Activated naive CD8-positive, alpha-beta T cell treated with anti-CD3 and anti-CD28 coated beads for 36 hours (primary cell): ENCODE results near the gene CAPZA2. TPM values are rescaled to one million over a fixed set of nuclear protein-coding genes. Genes with fewer than 3 reads are reported as not detected.
A peak's percentile ranks its signal among the peaks of the same experiment; 100 is the strongest.

Experiments used
- DNase-seq: peaks from one replicate; pipeline ENCODE4 v3.0.0; 2021
- H3K27ac Mint-ChIP-seq: one replicate; pipeline ENCODE4 v1.8.0; 2022; ENCODE audit warnings: mild to moderate bottlenecking, moderate library complexity, mixed read lengths
- H3K27me3 Mint-ChIP-seq: one replicate; pipeline ENCODE4 v1.8.0; 2022; ENCODE audit warnings: mild to moderate bottlenecking, mixed read lengths
- H3K36me3 Mint-ChIP-seq: one replicate; pipeline ENCODE4 v1.8.0; 2021; ENCODE audit warnings: mild to moderate bottlenecking, mixed read lengths
- H3K4me1 Mint-ChIP-seq: one replicate; pipeline ENCODE4 v1.8.0; 2021; ENCODE audit warnings: mixed read lengths
- H3K4me3 Mint-ChIP-seq: one replicate; pipeline ENCODE4 v1.8.0; 2022; ENCODE audit warnings: mild to moderate bottlenecking, moderate library complexity, mixed read lengths
- H3K9me3 Mint-ChIP-seq: one replicate; pipeline ENCODE4 v1.8.0; 2022; ENCODE audit warnings: mixed read lengths
- total RNA-seq, 2 experiments: library from RNA; stranded (reverse); gene quantifications; one replicate each; pipeline ENCODE4 v1.2.3, GENCODE V29; 2021

CAPZA2 gene
- total RNA-seq, 2 experiments from 2014 or later: 158 to 177 TPM

- DNase-seq: no peak
- Mint-ChIP-seq H3K4me1 (peaks cover 5% of the 10 kb centered on the region), H3K27me3 (peaks cover 21% of the 10 kb centered on the region), H3K9me3 (no peaks in the 10 kb centered on the region), H3K4me3 (no peak overlapping the region), H3K36me3 (no peaks in the 10 kb centered on the region), H3K27ac (no peak overlapping the region)
These were observed 20.0 kb upstream of the CAPZA2 start for GRCh38 chr7:116842371-116842770.

- DNase-seq: no peak
- H3K4me3 Mint-ChIP-seq: peak overlapping the region; percentile 11
- peaks cover 22% of the 10 kb centered on the region for H3K27me3 Mint-ChIP-seq
- H3K4me1 Mint-ChIP-seq: peaks cover 5% of the 10 kb centered on the region
- H3K27ac Mint-ChIP-seq: no peak overlapping the region
- no peaks in the 10 kb centered on the region for H3K36me3 Mint-ChIP-seq
- no peaks in the 10 kb centered on the region for H3K9me3 Mint-ChIP-seq
These were observed 19.0 kb upstream of the CAPZA2 start for GRCh38 chr7:116843378-116843777.

GRCh38 chr7:116851175-116851574 is 11.2 kb upstream of the CAPZA2 start:
- no peaks in the 10 kb centered on the region for H3K36me3 Mint-ChIP-seq
- DNase-seq: no peak
- H3K4me3 Mint-ChIP-seq: no peak overlapping the region
- H3K27me3 Mint-ChIP-seq: peaks cover 24% of the 10 kb centered on the region
- no peaks in the 10 kb centered on the region for H3K4me1 Mint-ChIP-seq
- H3K9me3 Mint-ChIP-seq: no peaks in the 10 kb centered on the region
- H3K27ac Mint-ChIP-seq: no peak overlapping the region

GRCh38 chr7:116851671-116852070 is 10.7 kb upstream of the CAPZA2 start:
- Mint-ChIP-seq H3K27me3 (peaks cover 24% of the 10 kb centered on the region), H3K9me3 (no peaks in the 10 kb centered on the region), H3K27ac (no peak overlapping the region), H3K4me1 (no peaks in the 10 kb centered on the region), H3K36me3 (no peaks in the 10 kb centered on the region), H3K4me3 (no peak overlapping the region)
- no peak for DNase-seq

GRCh38 chr7:116854132-116854531 is 8.3 kb upstream of the CAPZA2 start:
- Mint-ChIP-seq H3K4me3 (no peak overlapping the region), H3K27me3 (peaks cover 32% of the 10 kb centered on the region), H3K9me3 (no peaks in the 10 kb centered on the region), H3K27ac (no peak overlapping the region), H3K4me1 (no peaks in the 10 kb centered on the region), H3K36me3 (no peaks in the 10 kb centered on the region)
- DNase-seq: no peak

GRCh38 chr7:116857052-116857451 is 5.3 kb upstream of the CAPZA2 start:
- peaks cover 5% of the 10 kb centered on the region for H3K4me1 Mint-ChIP-seq
- DNase-seq: no peak
- no peaks in the 10 kb centered on the region for H3K9me3 Mint-ChIP-seq
- H3K4me3 Mint-ChIP-seq: no peak overlapping the region
- H3K27me3 Mint-ChIP-seq: peaks cover 34% of the 10 kb centered on the region
- H3K36me3 Mint-ChIP-seq: no peaks in the 10 kb centered on the region
- H3K27ac Mint-ChIP-seq: no peak overlapping the region

- H3K4me1 Mint-ChIP-seq: peaks cover 12% of the 10 kb centered on the region
- no peak overlapping the region for H3K27ac Mint-ChIP-seq
- peaks cover 3% of the 10 kb centered on the region for H3K36me3 Mint-ChIP-seq
- DNase-seq: no peak
- H3K9me3 Mint-ChIP-seq: no peaks in the 10 kb centered on the region
- peaks cover 34% of the 10 kb centered on the region for H3K27me3 Mint-ChIP-seq
- no peak overlapping the region for H3K4me3 Mint-ChIP-seq
These were observed 3.1 kb upstream of the CAPZA2 start for GRCh38 chr7:116859323-116859722.

GRCh38 chr7:116861717-116862116 is 670 bp upstream of the CAPZA2 start:
- peaks cover 5% of the 10 kb centered on the region for H3K36me3 Mint-ChIP-seq
- H3K4me1 Mint-ChIP-seq: peaks cover 22% of the 10 kb centered on the region
- peak overlapping the region; percentile 57 for H3K4me3 Mint-ChIP-seq
- DNase-seq: no peak
- no peaks in the 10 kb centered on the region for H3K9me3 Mint-ChIP-seq
- peaks cover 29% of the 10 kb centered on the region for H3K27me3 Mint-ChIP-seq
- peak overlapping the region; percentile 78 for H3K27ac Mint-ChIP-seq

GRCh38 chr7:116862951-116863670 is 724 bp downstream of the CAPZA2 start:
- H3K4me3 Mint-ChIP-seq: peak overlapping the region; percentile 99
- H3K4me1 Mint-ChIP-seq: peaks cover 32% of the 10 kb centered on the region
- H3K36me3 Mint-ChIP-seq: peaks cover 14% of the 10 kb centered on the region
- DNase-seq: no peak
- peaks cover 19% of the 10 kb centered on the region for H3K27me3 Mint-ChIP-seq
- H3K27ac Mint-ChIP-seq: peak overlapping the region; percentile 96
- H3K9me3 Mint-ChIP-seq: no peaks in the 10 kb centered on the region

GRCh38 chr7:116863936-116864500 is 1.6 kb downstream of the CAPZA2 start:
- Mint-ChIP-seq H3K27ac (peak overlapping the region; percentile 96), H3K4me3 (peak overlapping the region; percentile 99), H3K4me1 (peaks cover 34% of the 10 kb centered on the region), H3K9me3 (no peaks in the 10 kb centered on the region), H3K27me3 (peaks cover 12% of the 10 kb centered on the region), H3K36me3 (peaks cover 15% of the 10 kb centered on the region)
- no peak for DNase-seq

GRCh38 chr7:116871061-116871700 is 8.8 kb downstream of the CAPZA2 start:
- Mint-ChIP-seq H3K4me1 (peaks cover 64% of the 10 kb centered on the region), H3K9me3 (no peaks in the 10 kb centered on the region), H3K27me3 (no peaks in the 10 kb centered on the region), H3K27ac (peak overlapping the region; percentile 36), H3K36me3 (peaks cover 47% of the 10 kb centered on the region), H3K4me3 (no peak overlapping the region)
- DNase-seq: no peak

- peak overlapping the region; percentile 19 for H3K4me3 Mint-ChIP-seq
These were observed 9.6 kb downstream of the CAPZA2 start for GRCh38 chr7:116872026-116872425.

GRCh38 chr7:116873619-116874018 is 11.2 kb downstream of the CAPZA2 start:
- Mint-ChIP-seq H3K36me3 (peaks cover 37% of the 10 kb centered on the region), H3K4me3 (no peak overlapping the region), H3K27me3 (no peaks in the 10 kb centered on the region), H3K27ac (no peak overlapping the region), H3K4me1 (peaks cover 50% of the 10 kb centered on the region), H3K9me3 (no peaks in the 10 kb centered on the region)
- DNase-seq: no peak

More at GRCh38 chr7:116872026-116872425, 9.6 kb downstream of the CAPZA2 start:
- DNase-seq: no peak
- no peaks in the 10 kb centered on the region for H3K9me3 Mint-ChIP-seq
- peak overlapping the region; percentile 62 for H3K27ac Mint-ChIP-seq
- peaks cover 47% of the 10 kb centered on the region for H3K36me3 Mint-ChIP-seq
- peaks cover 57% of the 10 kb centered on the region for H3K4me1 Mint-ChIP-seq
- H3K27me3 Mint-ChIP-seq: no peaks in the 10 kb centered on the region

- Mint-ChIP-seq H3K4me1 (peaks cover 23% of the 10 kb centered on the region), H3K9me3 (no peaks in the 10 kb centered on the region), H3K27ac (no peak overlapping the region), H3K27me3 (no peaks in the 10 kb centered on the region), H3K4me3 (no peak overlapping the region), H3K36me3 (peaks cover 27% of the 10 kb centered on the region)
- DNase-seq: no peak
These were observed 14.5 kb downstream of the CAPZA2 start for GRCh38 chr7:116876664-116877442.
